Parathyroid adenoma (tissue), 2 donors: Measurements from ENCODE around the gene CDH12.
"Not testable (repeated sequence)": the region's sequence is repeated elsewhere in the genome, so short reads cannot be mapped to it uniquely, and the experiment has no call there.

Experiments
- H2AFZ ChIP-seq: fragments of 300-600 bp; sonication (generic); one replicate; pipeline ENCODE4 v1.7.0; 2017; ENCODE audit warnings: antibody characterized with exemption, mild to moderate bottlenecking
- H3K27ac ChIP-seq: fragments of 300-600 bp; sonication (generic); one replicate; pipeline ENCODE4 v1.7.0; 2017
- H3K27me3 ChIP-seq: fragments of 300-600 bp; sonication (generic); one replicate; pipeline ENCODE4 v1.7.0; 2017; ENCODE audit warnings: low read length; ENCODE audit not compliant: control insufficient read depth, insufficient read depth
- H3K36me3 ChIP-seq: fragments of 300-600 bp; sonication (generic); one replicate; pipeline ENCODE4 v1.7.0; 2017; ENCODE audit warnings: low read length; ENCODE audit not compliant: control insufficient read depth, insufficient read depth
- H3K4me1 ChIP-seq: fragments of 300-600 bp; sonication (generic); one replicate; pipeline ENCODE4 v1.7.0; 2017; ENCODE audit warnings: control low read depth
- H3K4me2 ChIP-seq: fragments of 300-600 bp; sonication (generic); one replicate; pipeline ENCODE4 v1.7.0; 2017; ENCODE audit warnings: low read length
- H3K4me3 ChIP-seq: fragments of 300-600 bp; sonication (generic); one replicate; pipeline ENCODE4 v1.7.0; 2017; ENCODE audit warnings: low read depth, low read length
- H3K79me2 ChIP-seq: fragments of 300-600 bp; sonication (generic); one replicate; pipeline ENCODE4 v1.7.0; 2017; ENCODE audit warnings: control low read depth
- H3K9ac ChIP-seq: fragments of 300-600 bp; sonication (generic); one replicate; pipeline ENCODE4 v1.7.0; 2017; ENCODE audit warnings: mild to moderate bottlenecking
- H3K9me3 ChIP-seq: fragments of 300-600 bp; sonication (generic); one replicate; pipeline ENCODE4 v1.7.0; 2017; ENCODE audit warnings: low read length; ENCODE audit not compliant: control insufficient read depth
- TF ChIP-seq, protein P1 (sequence below): fragments of 300-600 bp; sonication (generic); IDR thresholded peaks from one replicate; pipeline ENCODE4 v1.7.0; 2017; ENCODE audit warnings: antibody characterized with exemption, mild to moderate bottlenecking
- donor health status: primary hyperparathyroidism.

Gene CDH12

DNA sequence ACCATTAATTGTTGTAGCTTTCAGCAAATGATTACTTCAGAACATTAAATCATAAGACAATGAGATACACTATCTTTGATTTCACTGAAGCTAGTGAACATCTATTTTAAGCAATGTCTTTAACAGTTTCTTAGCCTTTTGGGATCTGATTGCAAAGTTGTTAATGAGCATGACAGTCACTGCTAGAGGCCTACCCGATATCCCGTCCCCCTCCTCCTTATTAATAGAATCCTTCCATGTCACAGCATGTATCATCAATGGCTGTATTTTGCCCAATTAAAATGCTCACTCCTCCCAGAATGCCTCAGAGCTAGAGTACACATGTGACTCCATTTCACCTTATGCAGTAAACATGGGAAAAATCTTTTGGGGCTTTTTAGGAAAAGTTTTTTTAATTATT is 852.0 kb downstream of the CDH12 start:
- not testable (repeated sequence) for H3K4me2 ChIP-seq, H3K4me3 ChIP-seq, H3K27ac ChIP-seq, H3K36me3 ChIP-seq, H2AFZ ChIP-seq, H3K79me2 ChIP-seq, H3K4me1 ChIP-seq, H3K9me3 ChIP-seq, H3K27me3 ChIP-seq, H3K9ac ChIP-seq

DNA sequence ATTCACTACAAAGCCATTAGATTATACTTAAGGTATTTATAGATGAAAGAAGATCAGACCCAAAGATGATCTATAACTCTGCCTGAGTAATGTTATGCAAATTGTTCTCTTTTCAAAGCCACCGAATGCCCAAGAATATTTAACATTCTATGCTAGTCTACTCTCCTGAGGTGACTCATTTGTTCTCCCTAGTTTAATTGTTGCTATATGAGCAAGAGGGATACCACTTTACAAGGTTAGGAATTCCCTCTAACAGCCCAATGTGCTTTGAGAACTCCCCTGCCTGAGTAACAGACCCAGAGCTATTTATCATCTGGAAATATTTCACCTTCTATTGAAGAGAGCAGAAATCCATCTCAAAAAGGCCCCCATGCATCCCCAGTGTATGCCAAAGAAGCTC is 867.3 kb downstream of the CDH12 start:
- H3K36me3 ChIP-seq, H3K4me1 ChIP-seq, H3K27me3 ChIP-seq, H3K79me2 ChIP-seq, H3K27ac ChIP-seq, H3K9ac ChIP-seq, H2AFZ ChIP-seq, H3K4me2 ChIP-seq, H3K9me3 ChIP-seq, H3K4me3 ChIP-seq: not testable (repeated sequence)

DNA sequence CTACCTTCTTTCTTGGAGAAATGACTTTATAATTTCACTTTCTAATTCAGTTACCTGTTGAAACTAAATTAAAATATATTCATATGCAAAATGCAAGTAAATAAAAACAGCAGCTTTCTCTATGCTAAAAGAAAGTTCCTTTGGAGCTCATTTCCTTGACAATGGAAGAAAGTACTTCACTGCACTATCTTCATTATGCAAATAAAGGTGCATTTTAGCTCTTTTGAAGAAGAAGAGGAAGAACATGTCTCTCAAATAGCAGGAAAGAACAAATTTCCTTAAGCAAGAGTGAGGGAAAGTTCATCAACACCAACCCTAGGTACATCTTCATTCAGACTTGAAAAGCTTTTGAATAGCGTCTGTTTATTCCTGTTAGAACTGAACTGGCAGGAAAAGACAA is 901.6 kb downstream of the CDH12 start:
- not testable (repeated sequence) for H3K9ac ChIP-seq, H3K36me3 ChIP-seq, H3K4me3 ChIP-seq, H3K27ac ChIP-seq, H3K79me2 ChIP-seq, H3K27me3 ChIP-seq, H3K4me1 ChIP-seq, H3K4me2 ChIP-seq, H2AFZ ChIP-seq, H3K9me3 ChIP-seq

DNA sequence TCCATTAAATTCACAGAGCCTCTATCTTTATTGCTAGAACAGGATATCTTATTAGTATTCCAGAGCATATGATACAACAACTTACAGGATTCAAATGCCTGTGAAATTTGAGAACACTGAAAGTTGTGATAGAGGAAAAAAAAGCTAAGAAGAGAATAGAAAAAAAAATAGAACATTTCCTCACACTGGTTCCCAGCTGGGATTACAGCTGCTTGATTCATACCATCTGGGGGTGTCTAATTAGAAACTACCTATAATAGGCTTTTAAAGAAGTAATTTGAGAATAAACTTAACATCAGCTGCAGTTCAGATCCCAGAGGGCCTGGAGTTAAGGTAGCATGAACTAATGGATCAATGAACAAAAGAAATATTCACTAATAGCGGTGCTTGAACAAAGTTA is 922.0 kb downstream of the CDH12 start:
- H3K9me3 ChIP-seq = no peaks in the 10 kb centered on the region
- no peaks in the 10 kb centered on the region for H3K4me1 ChIP-seq
- no peak overlapping the region for H2AFZ ChIP-seq
- no peaks in the 10 kb centered on the region for H3K36me3 ChIP-seq
- H3K9ac ChIP-seq = no peak overlapping the region
- H3K79me2 ChIP-seq = no peaks in the 10 kb centered on the region
- no peak overlapping the region for H3K4me3 ChIP-seq
- H3K27ac ChIP-seq = no peak overlapping the region
- TF ChIP-seq, protein P1, sequence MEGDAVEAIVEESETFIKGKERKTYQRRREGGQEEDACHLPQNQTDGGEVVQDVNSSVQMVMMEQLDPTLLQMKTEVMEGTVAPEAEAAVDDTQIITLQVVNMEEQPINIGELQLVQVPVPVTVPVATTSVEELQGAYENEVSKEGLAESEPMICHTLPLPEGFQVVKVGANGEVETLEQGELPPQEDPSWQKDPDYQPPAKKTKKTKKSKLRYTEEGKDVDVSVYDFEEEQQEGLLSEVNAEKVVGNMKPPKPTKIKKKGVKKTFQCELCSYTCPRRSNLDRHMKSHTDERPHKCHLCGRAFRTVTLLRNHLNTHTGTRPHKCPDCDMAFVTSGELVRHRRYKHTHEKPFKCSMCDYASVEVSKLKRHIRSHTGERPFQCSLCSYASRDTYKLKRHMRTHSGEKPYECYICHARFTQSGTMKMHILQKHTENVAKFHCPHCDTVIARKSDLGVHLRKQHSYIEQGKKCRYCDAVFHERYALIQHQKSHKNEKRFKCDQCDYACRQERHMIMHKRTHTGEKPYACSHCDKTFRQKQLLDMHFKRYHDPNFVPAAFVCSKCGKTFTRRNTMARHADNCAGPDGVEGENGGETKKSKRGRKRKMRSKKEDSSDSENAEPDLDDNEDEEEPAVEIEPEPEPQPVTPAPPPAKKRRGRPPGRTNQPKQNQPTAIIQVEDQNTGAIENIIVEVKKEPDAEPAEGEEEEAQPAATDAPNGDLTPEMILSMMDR = no peak
- H3K4me2 ChIP-seq = no peak overlapping the region
- H3K27me3 ChIP-seq = no peaks in the 10 kb centered on the region

DNA sequence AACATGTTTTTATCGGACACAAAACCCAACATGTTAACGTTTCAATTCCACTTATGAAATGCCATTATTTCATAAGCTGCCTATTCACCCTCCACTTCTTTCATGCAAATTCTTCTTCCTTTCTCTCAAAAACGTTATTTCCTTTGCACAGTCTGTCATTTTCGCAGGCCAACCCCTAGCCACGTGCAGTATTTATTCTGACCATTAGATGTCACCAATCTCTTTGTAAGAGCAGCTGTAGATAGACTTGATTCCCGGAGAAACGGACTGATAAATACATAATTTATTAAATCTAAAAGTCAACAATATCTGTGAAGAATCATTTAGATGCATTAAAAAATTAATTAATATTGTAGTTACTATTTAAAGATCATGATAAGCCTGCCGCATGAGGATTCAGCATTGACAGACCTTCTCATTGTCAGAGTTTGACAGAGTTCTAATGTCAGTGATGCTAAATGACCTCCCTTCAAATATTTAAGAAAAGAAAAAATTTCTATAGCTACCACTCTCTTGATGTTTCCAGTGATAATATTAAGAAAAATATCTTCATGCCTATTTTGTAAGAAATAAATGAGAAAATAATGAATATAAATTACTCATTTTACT is 933.6 kb downstream of the CDH12 start:
- H3K36me3 ChIP-seq = no peaks in the 10 kb centered on the region
- no peak overlapping the region for H3K9ac ChIP-seq
- no peaks in the 10 kb centered on the region for H3K4me1 ChIP-seq
- no peaks in the 10 kb centered on the region for H3K79me2 ChIP-seq
- no peaks in the 10 kb centered on the region for H3K9me3 ChIP-seq
- H3K4me2 ChIP-seq = no peak overlapping the region
- H3K27me3 ChIP-seq = no peaks in the 10 kb centered on the region
- no peak overlapping the region for H3K27ac ChIP-seq
- no peak overlapping the region for H3K4me3 ChIP-seq
- H2AFZ ChIP-seq = no peak overlapping the region
- TF ChIP-seq, protein P1 = no peak

DNA sequence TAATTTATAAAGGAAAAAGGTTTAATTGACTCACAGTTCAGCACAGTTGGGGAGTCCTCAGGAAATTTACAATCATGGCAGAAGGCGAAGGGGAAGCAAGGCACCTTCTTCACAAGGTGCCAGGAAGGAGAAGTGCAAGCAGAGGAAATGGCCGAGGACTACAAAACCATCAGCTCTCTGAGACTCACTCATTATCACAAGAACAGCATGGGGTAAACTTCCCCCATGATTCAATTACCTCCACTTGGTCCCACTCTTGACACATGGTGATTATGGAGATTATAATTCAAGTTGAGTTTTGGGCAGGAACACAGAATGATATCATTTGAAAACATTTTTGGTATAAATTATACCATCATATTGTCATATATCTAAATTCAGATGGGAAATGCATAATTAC is 934.7 kb downstream of the CDH12 start:
- no peaks in the 10 kb centered on the region for H3K79me2 ChIP-seq
- no peaks in the 10 kb centered on the region for H3K4me1 ChIP-seq
- no peak overlapping the region for H3K9ac ChIP-seq
- H3K4me2 ChIP-seq = no peak overlapping the region
- no peaks in the 10 kb centered on the region for H3K27me3 ChIP-seq
- H3K4me3 ChIP-seq = no peak overlapping the region
- H2AFZ ChIP-seq = no peak overlapping the region
- H3K27ac ChIP-seq = no peak overlapping the region
- TF ChIP-seq, protein P1 = no peak
- no peaks in the 10 kb centered on the region for H3K9me3 ChIP-seq
- no peaks in the 10 kb centered on the region for H3K36me3 ChIP-seq
